HG03460 (cell line): ENCODE data around the gene FBXO27.
"Not testable (repeated sequence)": the region's sequence is repeated elsewhere in the genome, so short reads cannot be mapped to it uniquely, and the experiment has no call there.

ENCODE experiments used
- ATAC-seq: cut with Tn5 transposase; IDR thresholded peaks from one replicate; pipeline ENCODE4 v1.9.1; 2021; ENCODE audit not compliant: unreplicated experiment

Gene FBXO27

DNA sequence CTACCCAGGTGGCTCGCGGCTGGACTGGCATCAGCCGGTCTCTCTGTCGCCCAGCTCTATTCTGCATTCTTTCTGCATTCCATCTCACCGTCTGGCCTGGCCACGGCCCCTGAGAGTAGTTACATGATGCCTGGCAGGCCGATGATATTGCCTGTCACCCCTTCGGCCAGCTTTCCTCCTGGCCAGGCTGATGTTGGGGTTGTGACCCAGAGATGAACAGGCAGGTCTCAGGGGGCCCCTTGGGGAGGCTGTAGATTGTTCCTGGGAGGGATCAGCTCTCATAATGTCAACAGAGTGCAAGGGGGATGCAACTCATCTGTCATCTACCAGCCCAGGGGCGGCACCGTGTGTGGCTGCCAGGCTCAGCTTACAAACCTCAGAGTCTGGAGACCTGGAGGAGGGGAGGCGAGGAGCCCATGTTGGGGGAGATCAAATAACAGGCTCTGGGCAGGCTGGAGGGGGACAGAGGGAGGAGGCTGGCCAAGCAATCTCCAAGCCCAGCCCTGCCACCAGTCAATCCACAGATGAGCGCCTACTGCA lies 43.2 kb downstream of the FBXO27 start:
- no peak for ATAC-seq

DNA sequence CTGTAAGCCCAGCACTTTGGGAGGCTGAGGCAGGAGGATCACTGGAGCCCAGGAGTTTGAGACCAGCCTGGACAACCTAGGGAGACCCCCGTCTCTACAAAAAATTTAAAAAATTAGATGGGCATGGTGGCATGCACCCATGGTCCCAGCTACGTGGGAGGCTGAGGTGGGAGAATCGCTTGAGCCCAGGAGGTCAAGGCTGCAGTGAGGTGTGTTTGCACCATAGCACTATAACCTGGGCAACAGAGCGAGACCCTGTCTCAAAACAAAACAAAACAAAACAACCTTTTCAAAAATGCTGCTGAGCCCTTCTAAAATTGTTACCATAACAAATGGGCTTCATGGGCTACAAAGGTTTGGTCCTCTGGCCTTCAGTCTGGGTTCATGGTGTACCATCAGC lies 43.7 kb downstream of the FBXO27 start:
- not testable (repeated sequence) for ATAC-seq

DNA sequence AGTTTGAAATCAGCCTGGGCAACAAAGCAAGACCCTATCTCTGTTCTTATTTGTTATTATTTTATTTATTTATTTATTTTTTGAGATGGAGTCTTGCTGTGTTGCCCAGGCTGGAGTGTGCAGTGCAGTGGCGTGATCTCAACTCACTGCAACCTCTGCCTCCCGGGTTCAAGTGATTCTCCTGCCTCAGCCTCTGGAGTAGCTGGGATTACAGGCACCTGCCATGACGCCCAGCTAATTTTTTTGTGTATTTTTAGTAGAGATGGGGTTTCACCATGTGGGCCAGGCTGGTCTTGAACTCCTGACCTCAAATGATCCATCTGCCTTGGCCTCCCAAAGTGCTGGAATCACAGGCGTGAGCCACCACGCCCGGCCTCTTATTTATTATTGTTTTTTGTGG lies 44.6 kb downstream of the FBXO27 start:
- ATAC-seq = not testable (repeated sequence)

DNA sequence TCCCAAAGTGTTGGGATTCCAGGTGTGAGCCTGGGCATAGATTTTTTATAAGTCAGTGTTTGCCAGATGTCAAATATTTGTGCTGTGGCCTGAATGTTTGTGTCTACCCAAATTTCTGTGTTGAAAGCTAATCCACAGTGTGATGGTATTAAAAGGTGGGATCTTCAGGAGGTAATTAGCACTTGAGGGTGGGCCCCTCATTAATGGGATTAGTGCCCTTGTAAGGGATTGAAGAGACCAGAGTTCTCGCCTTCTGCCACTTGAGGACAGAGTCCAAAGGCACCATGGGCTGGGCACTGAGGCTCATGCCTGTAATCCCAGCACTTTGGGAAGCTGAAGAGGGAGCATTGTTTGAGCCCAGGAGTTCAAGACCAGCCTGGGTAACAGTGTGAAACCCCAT lies 47.1 kb downstream of the FBXO27 start:
- no peak for ATAC-seq

DNA sequence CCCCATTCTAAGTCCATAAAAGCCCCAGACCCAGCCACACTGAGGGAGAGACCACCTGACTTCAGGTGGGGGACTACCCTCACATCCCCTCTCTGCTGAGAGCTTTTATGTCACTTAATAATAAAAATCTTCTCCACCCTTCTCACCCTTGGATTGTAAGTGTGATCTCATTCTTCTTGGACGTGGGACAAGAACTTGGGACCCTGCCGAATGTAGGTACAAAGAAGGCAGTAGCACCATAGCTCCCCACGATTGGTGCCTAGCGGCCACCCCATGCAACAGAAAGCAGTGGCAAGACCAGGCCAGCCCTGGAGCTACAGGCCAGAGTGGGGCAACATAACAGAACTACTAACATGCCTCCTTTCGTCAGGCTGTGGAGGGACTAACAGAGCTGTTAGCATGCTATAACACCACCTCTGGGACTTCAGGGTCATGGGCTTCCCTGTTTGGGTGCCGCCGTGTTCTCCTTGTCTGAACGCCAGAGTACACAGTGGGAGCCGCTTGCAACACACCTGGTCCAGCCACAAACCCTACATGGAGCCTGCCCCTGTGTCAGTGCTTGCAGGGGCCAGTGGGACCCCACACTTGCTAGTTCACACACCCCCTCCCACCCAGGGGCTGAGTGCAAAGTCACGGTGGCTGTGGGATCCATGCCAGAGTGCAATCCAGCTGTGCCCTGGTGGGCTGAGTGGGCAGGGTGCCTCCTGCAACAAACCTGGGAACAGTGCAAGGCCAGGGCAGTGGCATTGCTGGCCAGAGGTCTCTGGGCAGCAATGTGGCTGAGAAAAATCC lies 51.6 kb downstream of the FBXO27 start:
- ATAC-seq = no peak

DNA sequence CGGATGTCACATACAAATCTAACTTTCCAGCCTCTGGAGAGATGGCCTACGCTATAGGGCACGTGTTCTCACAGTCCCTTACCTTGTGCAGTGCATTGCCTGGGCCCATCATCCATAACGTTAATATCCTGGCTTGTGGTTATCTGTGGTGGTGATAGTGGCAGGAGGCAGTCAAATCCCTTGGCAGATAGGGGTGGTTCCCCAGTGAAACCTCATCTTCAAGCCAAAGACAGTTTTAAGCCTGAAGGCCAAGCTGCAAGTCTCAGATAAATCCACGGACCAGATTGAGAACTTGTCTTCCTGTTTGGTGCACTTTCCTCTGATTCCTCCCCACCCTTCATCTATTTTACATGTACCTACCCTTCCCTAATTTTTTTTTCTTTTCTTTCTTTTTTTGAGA lies 52.5 kb downstream of the FBXO27 start:
- no peak for ATAC-seq

DNA sequence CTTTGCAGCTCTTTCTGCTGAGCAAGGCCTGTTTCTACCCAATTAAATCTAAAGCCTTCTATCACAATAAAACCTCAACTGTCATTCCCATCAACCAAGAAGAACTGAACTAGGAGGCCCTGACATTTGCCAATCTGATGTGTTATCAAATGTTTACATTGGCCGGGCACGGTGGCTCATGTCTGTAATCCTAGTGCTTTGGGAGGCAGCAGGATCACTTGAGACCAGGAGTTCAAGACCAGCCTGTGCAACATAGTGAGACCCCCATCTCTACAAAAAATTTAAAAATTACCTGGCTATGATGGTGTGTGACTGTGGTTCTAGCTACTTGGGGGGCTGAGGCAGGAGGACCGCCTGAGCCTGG lies 54.0 kb downstream of the FBXO27 start:
- no peak for ATAC-seq

DNA sequence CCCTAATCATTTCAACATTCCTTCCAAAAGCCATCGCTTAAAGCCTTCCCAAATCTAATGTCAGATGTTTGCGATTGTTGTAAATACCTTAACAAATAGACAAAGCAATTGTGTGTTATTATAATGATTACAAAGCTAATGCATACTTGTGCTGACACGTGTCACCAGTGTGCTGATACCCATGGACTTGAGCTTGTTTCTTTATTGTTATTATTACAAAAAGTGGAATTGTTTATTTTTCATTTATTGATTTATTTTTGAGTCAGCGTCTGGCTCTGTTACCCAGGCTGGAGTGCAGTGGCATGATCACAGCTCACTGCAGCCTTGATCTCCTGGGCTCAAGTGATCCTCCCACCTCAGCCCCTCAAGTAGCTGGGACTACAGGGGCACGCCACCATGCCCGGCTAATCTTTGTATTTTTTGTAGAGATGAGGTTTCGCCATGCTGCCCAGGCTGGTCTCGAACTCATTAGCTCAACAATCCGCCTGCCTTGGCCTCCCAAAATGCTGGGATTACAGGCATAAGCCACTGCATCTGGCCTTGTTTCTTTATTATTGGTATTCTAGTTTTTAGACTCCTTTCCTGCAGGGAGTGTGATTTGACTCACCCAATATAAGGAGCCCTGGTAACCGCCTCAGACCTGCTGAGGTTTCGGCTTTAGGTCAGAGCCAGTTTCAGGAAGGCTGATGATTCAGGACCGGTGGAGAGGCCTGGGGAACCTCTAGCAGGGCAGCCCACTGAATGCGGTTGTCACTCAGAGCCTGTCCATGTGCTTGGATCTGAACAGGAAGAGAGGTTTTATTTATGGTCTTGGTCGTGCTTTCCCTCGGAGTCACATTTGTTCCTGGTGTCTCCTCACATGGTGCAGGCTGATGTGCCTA lies 54.7 kb downstream of the FBXO27 start:
- ATAC-seq = peak; percentile 75

DNA sequence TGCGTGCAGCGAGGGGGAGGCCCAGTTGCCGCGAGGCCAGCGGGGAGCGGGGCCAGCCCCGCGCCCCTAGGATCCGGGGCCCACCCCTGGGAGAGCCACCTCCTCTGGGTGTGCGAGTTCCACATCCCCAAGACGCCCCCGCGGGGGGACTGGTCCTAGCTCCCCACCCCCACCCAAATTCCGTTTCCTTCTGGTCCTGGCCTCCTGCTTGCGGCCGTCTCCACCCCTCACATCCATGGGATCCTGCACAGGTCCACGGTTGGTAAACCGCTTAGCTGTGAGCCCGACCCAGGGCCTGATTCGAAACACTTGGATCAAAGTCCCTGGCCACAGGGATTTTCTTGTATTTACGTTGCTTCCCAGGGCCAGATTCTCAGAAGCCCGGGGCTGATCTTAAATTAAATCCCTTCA lies 56.5 kb downstream of the FBXO27 start:
- ATAC-seq = no peak

DNA sequence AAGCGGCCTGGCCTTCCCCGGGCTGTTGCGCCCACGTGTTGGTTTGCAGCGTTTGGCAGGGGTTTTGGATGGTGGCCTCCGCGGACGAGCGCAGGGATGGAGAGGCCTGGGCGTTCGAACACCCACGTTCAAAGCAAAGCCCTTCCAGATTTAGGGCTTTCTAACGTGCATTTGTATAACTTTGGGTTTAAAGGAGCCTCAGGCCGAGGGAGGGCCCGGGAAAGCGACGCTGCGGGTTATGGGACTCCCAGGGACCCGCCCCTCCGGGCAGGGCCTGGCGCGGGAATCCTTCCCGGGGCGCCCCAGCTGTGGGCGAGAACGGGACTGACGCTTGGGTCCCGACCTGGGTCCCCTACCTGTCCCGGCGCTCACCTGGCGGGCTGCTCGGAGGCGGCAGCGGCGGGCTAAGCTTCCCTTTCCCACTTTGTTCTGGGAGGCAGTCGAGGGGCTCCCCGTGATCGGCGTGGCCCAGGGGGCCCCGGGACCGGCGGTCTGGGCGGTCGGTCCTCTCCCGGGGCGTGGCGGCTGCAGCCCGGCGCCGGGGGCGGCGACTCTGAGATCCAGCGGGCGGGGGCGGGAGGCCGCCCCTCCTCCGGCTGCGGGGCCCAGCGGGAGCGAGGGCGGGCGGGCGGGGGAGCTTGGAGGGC lies 57.0 kb downstream of the FBXO27 start, which contains the start of gene FBXO17:
TSS of gene FBXO17 (minus strand) at position 529 of the 647 bp plus-strand sequence. CDS start 25,423 bp downstream, outside the sequence.
- ATAC-seq = no peak

DNA sequence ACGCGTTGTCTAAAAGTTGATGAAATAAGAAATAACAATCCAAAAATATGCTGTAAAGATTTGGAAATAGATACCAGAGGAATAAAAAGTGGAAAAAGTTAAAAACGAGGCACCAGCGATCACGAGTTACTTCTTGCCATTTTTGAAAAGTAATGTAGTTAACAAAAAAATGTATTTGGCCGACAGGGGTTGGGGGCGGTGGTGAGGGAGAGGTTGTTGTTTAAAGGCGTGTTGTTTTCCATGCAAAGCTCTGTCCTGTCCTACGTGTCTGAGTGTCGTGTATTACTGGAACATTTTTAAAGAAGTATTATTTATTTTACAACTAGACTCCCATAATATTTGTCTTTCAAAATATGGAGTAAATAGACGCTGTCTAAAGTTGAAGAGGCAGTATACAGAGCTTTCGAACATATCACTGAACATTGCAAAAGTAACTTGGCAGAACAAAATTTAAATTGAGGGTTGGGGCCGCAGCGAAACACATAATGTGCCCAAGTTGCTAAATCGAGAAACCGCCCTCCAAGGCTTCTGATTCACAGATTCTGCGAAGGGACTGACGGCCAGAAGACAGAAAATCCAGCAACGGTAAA lies 57.6 kb downstream of the FBXO27 start:
- no peak for ATAC-seq
